K562 (cell line): Measurements from ENCODE around the gene WDR76. TPM values are rescaled to one million over a fixed set of nuclear protein-coding genes. Genes with fewer than 3 reads are reported as not detected.
A peak's percentile ranks its signal among the peaks of the same experiment; 100 is the strongest.

Experiments
- BHLHE40 ChIP-seq: IDR thresholded peaks from 2 replicates; pipeline ENCODE4 v1.6.1; 2011; ENCODE audit warnings: low read length, improper control_type of control experiment
- ELF1 ChIP-seq: fragments of 200-800 bp; sonication (Bioruptor generic); IDR thresholded peaks from 2 replicates; pipeline ENCODE4 v1.6.1; 2016; ENCODE audit warnings: missing genetic modification characterization, missing compliant biosample characterization
- FOXP1 ChIP-seq: sonication (generic); formaldehyde crosslinking; IDR thresholded peaks from 2 replicates; pipeline ENCODE4 v1.8.0; 2022; ENCODE audit warnings: mild to moderate bottlenecking, missing genetic modification reagents
- GABPA ChIP-seq: fragments of 200-800 bp; sonication (Bioruptor generic); conservative IDR thresholded peaks from 2 replicates; pipeline ENCODE4 v1.6.1; 2016; ENCODE audit warnings: low read depth, missing genetic modification characterization, missing compliant biosample characterization
- NFATC3 ChIP-seq: fragments of 450-650 bp; IDR thresholded peaks from 2 replicates; pipeline ENCODE4 v1.6.1; 2017; ENCODE audit warnings: mild to moderate bottlenecking
- OTX1 ChIP-seq: fragments of 450-650 bp; formaldehyde crosslinking; IDR thresholded peaks from 2 replicates; pipeline ENCODE4 v1.4.0; 2022; ENCODE audit warnings: mild to moderate bottlenecking
- PHF8 ChIP-seq: fragments of 200-600 bp; sonication (generic); IDR thresholded peaks from 2 replicates; pipeline ENCODE4 v1.6.1; 2012; ENCODE audit warnings: mixed run types, mild to moderate bottlenecking, inconsistent platforms, low read length, moderate library complexity, borderline replicate concordance
- POLR2G ChIP-seq: fragments of 200-400 bp; formaldehyde crosslinking; IDR thresholded peaks from 2 replicates; pipeline ENCODE4 v1.6.1; 2017; ENCODE audit warnings: low read depth, mild to moderate bottlenecking, antibody characterized with exemption, low read length, moderate library complexity
- PTBP1 ChIP-seq: fragments of 200-400 bp; formaldehyde crosslinking; IDR thresholded peaks from 2 replicates; pipeline ENCODE4 v1.6.1; 2017; ENCODE audit warnings: low read depth, low read length
- RBBP5 ChIP-seq: fragments of 200-600 bp; sonication (generic); IDR thresholded peaks from 2 replicates; pipeline ENCODE4 v1.6.1; 2012; ENCODE audit warnings: borderline replicate concordance, mild to moderate bottlenecking, low read length, control low read depth, inconsistent platforms; ENCODE audit not compliant: insufficient read depth, poor library complexity, severe bottlenecking
- RHOXF2B ChIP-seq: fragments of 250-450 bp; sonication (Bioruptor Pico); conservative IDR thresholded peaks from 2 replicates; pipeline ENCODE4 v1.5.1; 2021
- SMAD3 ChIP-seq: fragments of 450-650 bp; formaldehyde crosslinking; conservative IDR thresholded peaks from 2 replicates; pipeline ENCODE4 v1.4.0; 2020; ENCODE audit warnings: mild to moderate bottlenecking
- SOX6 ChIP-seq: fragments of 450-650 bp; IDR thresholded peaks from 2 replicates; pipeline ENCODE4 v1.6.1; 2014; ENCODE audit warnings: mild to moderate bottlenecking
- SP1 ChIP-seq: sonication (generic); formaldehyde crosslinking; IDR thresholded peaks from 2 replicates; pipeline ENCODE4 v1.8.1; 2022; ENCODE audit warnings: mild to moderate bottlenecking, missing genetic modification reagents
- TAF1 ChIP-seq: IDR thresholded peaks from 2 replicates; pipeline ENCODE4 v1.6.1; 2011; ENCODE audit warnings: mild to moderate bottlenecking, low read length, moderate library complexity; ENCODE audit not compliant: insufficient read depth, control insufficient read depth, severe bottlenecking; ENCODE audit errors: extremely low read depth
- TBP ChIP-seq: optimal IDR thresholded peaks from 2 replicates; pipeline ENCODE3; 2011; ENCODE audit warnings: low read depth, low read length, improper control_type of control experiment
- TOE1 ChIP-seq, 2 experiments: fragments of 450-650 bp in 1 of 2; sonication (generic) in 1 of 2; formaldehyde crosslinking in 1 of 2; IDR thresholded peaks; 2 replicates each; pipeline versions ENCODE4 v1.7.1 to v1.8.0; 2016 to 2022; ENCODE audit warnings: borderline replicate concordance in 2 of 2, mild to moderate bottlenecking in 2 of 2, antibody characterized with exemption in 1 of 2, inconsistent platforms in 1 of 2, low read depth in 1 of 2, missing genetic modification reagents in 1 of 2, moderate library complexity in 1 of 2
- ZBTB26 ChIP-seq: fragments of 450-650 bp; formaldehyde crosslinking; IDR thresholded peaks from 2 replicates; pipeline ENCODE4 v1.4.0; 2022; ENCODE audit warnings: missing genetic modification characterization
- ZNF143 ChIP-seq: sonication (generic); formaldehyde crosslinking; IDR thresholded peaks from 2 replicates; pipeline ENCODE4 v1.9.0; 2022; ENCODE audit warnings: mild to moderate bottlenecking, missing genetic modification reagents
- ZNF707 ChIP-seq: fragments of 250-450 bp; sonication (Bioruptor Pico); conservative IDR thresholded peaks from 2 replicates; pipeline ENCODE4 v1.8.0; 2022; ENCODE audit warnings: inconsistent platforms, mild to moderate bottlenecking, moderate library complexity
- polyA plus RNA-seq, 8 experiments: library from polyadenylated mRNA; depleted of rRNA in 4 of 8; stranded (reverse) in 5 of 8; unstranded in 3 of 8; fragments of >200 nt; fragmentation: Nextera tagmentation in 2 of 8; fragmentation: Illumina TruSeq in 1 of 8; extraction: Ambion mirVana in 2 of 8; extraction: Trizol in 1 of 8; gene quantifications; 2 replicates each; pipeline versions ENCODE4 v1.2.1 to v1.2.3, GENCODE V29; 2011 to 2014; ENCODE audit warnings: inconsistent platforms in 1 of 8, missing spikeins in 1 of 8
- total RNA-seq, 7 experiments: library from RNA; depleted of rRNA in 6 of 7; stranded (reverse); fragments of >200 nt in 6 of 7; fragmentation: Illumina TruSeq in 2 of 7; extraction: Trizol in 2 of 7; gene quantifications; 2 replicates each; pipeline versions ENCODE4 v1.2.1 to v1.2.3, GENCODE V29; 2011 to 2021; ENCODE audit warnings: low replicate concordance in 1 of 7
- TF ChIP-seq, protein P1 (sequence below): fragments of 450-650 bp; formaldehyde crosslinking; IDR thresholded peaks from 2 replicates; pipeline ENCODE4 v1.4.0; 2022; ENCODE audit warnings: missing genetic modification characterization
- TF ChIP-seq, protein P2 (sequence below): fragments of 250-450 bp; sonication (Bioruptor Pico); IDR thresholded peaks from 2 replicates; pipeline ENCODE4 v1.5.0; 2021

Gene WDR76
- total and polyA plus RNA-seq, 9 of the 15 experiments (the other 6 are each of a cell fraction or from before 2014, with no cell fraction given): 9.8 to 69.5 (median 44.4) TPM

- TF ChIP-seq, protein P1, sequence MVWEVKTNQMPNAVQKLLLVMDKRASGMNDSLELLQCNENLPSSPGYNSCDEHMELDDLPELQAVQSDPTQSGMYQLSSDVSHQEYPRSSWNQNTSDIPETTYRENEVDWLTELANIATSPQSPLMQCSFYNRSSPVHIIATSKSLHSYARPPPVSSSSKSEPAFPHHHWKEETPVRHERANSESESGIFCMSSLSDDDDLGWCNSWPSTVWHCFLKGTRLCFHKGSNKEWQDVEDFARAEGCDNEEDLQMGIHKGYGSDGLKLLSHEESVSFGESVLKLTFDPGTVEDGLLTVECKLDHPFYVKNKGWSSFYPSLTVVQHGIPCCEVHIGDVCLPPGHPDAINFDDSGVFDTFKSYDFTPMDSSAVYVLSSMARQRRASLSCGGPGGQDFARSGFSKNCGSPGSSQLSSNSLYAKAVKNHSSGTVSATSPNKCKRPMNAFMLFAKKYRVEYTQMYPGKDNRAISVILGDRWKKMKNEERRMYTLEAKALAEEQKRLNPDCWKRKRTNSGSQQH (CRISPR knock-in tag): peak; percentile 69; the same call in 1 of the 2 replicates
- TF ChIP-seq, protein P2, sequence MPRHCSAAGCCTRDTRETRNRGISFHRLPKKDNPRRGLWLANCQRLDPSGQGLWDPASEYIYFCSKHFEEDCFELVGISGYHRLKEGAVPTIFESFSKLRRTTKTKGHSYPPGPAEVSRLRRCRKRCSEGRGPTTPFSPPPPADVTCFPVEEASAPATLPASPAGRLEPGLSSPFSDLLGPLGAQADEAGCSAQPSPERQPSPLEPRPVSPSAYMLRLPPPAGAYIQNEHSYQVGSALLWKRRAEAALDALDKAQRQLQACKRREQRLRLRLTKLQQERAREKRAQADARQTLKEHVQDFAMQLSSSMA: peak; percentile 85; the same call in 1 of the 2 replicates
- TF ChIP-seq TAF1 (peak; percentile 90), PTBP1 (0 out of 2 replicates have a peak, but pooled peaks have one; percentile 25), NFATC3 (0 out of 2 replicates have a peak, but pooled peaks have one; percentile 19), OTX1 (CRISPR knock-in tag) (peak; percentile 41; the same call in 1 of the 2 replicates), FOXP1 (CRISPR knock-in tag) (0 out of 2 replicates have a peak, but pooled peaks have one; percentile 49), GABPA (peak; percentile 94), BHLHE40 (peak; percentile 20; the same call in 1 of the 2 replicates), PHF8 (peak; percentile 84; the same call in 1 of the 2 replicates), ZBTB26 (CRISPR knock-in tag) (0 out of 2 replicates have a peak, but pooled peaks have one; percentile 10), SMAD3 (CRISPR knock-in tag) (no peak), ELF1 (peak; percentile 73), RHOXF2B (0 out of 2 replicates have a peak, but pooled peaks have one; percentile 48), SOX6 (0 out of 2 replicates have a peak, but pooled peaks have one; percentile 19), TBP (peak; percentile 69), TOE1 (IDR thresholded peaks at IDR 0.05; ENCODE audit: borderline replicate concordance) (peak; percentile 76; the same call in 1 of the 2 replicates), TOE1 (CRISPR knock-in tag; IDR thresholded peaks at IDR 0.05; ENCODE audit: borderline replicate concordance, low read depth) (no peak), SP1 (CRISPR knock-in tag) (peak; percentile 48; the same call in 1 of the 2 replicates), ZNF707 (CRISPR knock-in tag) (no peak), POLR2G (peak; percentile 94), RBBP5 (peak; percentile 31), ZNF143 (CRISPR knock-in tag) (0 out of 2 replicates have a peak, but pooled peaks have one; percentile 25)
Observed at GRCh38 chr15:43800286-43801141, 26.3 kb upstream of the WDR76 start, which contains the start of gene HYPK (continued).
